ENCODE measurements around the gene DVL1. TPM values are rescaled to one million over a fixed set of nuclear protein-coding genes. Genes with fewer than 3 reads are reported as not detected.

DVL1 gene
- total RNA-seq, 2 experiments from 2014 or later = 35.5 to 37.4 TPM

DNA sequence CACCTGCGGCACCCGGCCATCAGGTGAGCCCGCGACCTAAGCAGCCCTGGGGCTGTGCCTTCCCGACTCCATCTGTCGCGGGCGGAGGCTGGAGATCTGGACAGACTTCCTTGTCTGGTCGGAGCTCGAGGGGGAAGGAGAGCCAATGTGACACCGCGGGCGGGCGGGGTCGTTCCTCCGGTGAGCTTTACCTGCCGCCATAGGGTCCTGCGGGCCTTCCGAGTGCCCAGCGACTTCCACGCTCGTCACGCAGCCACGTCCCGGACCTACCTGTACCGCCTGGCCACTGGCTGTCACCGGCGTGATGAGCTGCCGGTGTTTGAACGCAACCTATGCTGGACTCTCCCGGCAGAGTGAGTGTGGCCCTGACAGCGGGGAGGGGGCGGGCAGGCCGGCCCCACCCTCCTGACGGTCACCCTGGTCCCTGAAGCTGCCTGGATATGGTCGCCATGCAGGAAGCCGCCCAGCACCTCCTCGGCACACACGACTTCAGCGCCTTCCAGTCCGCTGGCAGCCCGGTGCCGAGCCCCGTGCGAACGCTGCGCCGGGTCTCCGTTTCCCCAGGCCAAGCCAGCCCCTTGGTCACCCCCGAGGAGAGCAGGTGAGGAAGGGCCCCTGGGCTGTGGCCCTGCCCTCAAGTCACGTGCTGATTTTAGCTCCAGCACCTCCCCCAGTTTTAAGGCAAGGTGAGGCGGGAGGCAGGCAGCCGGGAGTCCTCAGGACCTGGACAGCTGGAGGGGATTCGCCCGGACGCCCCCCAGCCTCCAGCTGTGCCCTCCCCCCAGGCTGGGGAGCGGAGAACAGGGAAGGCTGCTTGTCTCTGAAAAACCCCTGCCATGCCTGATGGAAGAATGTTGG is 39.7 kb downstream of the DVL1 start:
- Mint-ChIP-seq H3K9me3 (no peaks in the 10 kb centered on the region), H3K27me3 (no peaks in the 10 kb centered on the region)

DNA sequence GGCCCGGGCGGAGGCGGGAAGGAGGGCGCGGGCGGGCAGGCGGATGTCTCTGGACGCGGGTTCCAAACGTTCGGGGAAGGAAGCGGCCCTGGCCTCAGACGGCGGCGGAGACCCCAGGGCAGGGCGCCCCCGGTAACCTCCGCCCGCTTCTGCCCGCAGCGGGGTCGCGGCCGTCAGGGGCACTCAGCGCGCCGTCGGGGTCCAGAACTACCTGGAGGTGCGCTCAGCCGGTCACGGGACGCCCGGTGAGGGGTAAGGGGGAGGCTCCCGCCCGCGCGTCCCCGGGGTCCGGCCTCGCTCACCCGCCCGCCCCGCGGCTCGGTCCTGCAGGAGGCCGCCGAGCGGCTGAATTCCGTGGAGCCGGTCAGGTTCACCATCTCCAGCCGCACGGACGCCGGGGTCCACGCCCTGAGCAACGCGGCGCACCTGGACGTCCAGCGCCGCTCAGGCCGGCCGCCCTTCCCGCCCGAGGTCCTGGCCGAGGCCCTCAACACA is 40.4 kb downstream of the DVL1 start:
- DNase-seq (no peak), ATAC-seq (ENCODE audit: low read depth) (no peak)
- Mint-ChIP-seq H3K27me3 (no peaks in the 10 kb centered on the region), H3K4me1 (peaks cover 14% of the 10 kb centered on the region), H3K27ac (peak overlapping the region; percentile 82), H3K36me3 (peaks cover 2% of the 10 kb centered on the region), H3K9me3 (no peaks in the 10 kb centered on the region), H3K4me3 (peak overlapping the region; percentile 85)
- POLR2A ChIA-PET = no interaction called here

More for the DNA sequence above, 39.7 kb downstream of the DVL1 start:
- peak overlapping the region; percentile 65 for H3K27ac Mint-ChIP-seq
- H3K4me1 Mint-ChIP-seq = peaks cover 14% of the 10 kb centered on the region
- POLR2A ChIA-PET = interaction anchor here (1.4 kb wide), 1 partner anchor 11 kb away, joined by 4 read pairs; no protein-coding TSS in a partner anchor
- no peak for ATAC-seq (ENCODE audit: low read depth)
- no peak for DNase-seq
- H3K4me3 Mint-ChIP-seq = peak overlapping the region; percentile 80
- peaks cover 3% of the 10 kb centered on the region for H3K36me3 Mint-ChIP-seq

DNA sequence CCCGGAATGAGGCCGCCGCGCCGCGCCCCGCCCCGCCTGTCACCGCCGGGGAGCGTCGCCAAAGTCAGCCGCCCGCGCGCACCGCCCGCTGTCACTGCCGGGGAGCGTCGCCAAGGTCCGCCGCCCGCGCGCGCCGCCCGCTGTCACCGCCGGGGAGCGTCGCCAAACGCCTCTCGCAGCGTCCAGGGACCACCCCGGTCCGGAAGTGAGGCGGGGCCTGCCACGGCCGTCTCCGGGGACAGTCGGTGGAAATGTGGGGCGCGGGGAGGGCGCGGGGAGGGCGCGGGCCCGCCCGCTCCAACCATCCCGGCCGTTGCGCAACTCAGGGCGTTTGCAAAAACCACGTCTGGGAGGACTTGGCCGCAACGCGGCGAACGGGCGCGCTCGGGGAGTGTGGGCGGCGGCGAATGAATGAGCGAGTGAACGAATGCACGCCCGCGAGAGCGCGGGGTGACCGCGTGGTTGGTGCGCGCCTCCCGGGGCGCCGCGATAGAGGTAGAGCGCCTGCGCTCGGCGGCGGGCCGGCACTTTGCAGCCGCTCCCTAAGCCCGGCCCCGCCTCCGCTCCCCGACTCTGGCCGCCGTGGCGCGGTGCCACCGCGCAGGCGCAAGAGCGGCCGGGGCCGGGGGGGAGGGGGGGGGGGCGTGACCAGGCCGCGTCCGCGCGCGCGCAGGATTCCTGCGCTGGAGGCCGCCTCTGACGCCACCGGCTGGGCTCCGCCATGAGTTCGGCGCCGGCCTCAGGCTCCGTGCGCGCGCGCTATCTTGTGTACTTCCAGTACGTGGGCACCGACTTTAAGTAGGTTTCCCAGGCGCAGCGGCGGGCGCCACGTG is 41.1 kb downstream of the DVL1 start, which contains the start of the genes ACAP3 and PUSL1:
Gene ACAP3 (minus strand): TSS at position 8 of the 833 bp plus-strand sequence. CDS start 115 bp downstream, outside the sequence.
Gene PUSL1 (plus strand): TSS at position 675 of the 833 bp plus-strand sequence. CDS start 47 bp downstream, at position 722.
- ATAC-seq (ENCODE audit: low read depth) (peak; percentile 57), DNase-seq (peak; percentile 94)
- POLR2A ChIA-PET = no interaction called here
- Mint-ChIP-seq H3K4me3 (peak within 1 kb of the TSS; percentile 94), H3K4me1 (peaks cover 14% of the 10 kb centered on the region), H3K27me3 (no peaks in the 10 kb centered on the region), H3K36me3 (no peaks in the 10 kb centered on the region), H3K9me3 (no peaks in the 10 kb centered on the region), H3K27ac (peak within 1 kb of the TSS; percentile 97)

DNA sequence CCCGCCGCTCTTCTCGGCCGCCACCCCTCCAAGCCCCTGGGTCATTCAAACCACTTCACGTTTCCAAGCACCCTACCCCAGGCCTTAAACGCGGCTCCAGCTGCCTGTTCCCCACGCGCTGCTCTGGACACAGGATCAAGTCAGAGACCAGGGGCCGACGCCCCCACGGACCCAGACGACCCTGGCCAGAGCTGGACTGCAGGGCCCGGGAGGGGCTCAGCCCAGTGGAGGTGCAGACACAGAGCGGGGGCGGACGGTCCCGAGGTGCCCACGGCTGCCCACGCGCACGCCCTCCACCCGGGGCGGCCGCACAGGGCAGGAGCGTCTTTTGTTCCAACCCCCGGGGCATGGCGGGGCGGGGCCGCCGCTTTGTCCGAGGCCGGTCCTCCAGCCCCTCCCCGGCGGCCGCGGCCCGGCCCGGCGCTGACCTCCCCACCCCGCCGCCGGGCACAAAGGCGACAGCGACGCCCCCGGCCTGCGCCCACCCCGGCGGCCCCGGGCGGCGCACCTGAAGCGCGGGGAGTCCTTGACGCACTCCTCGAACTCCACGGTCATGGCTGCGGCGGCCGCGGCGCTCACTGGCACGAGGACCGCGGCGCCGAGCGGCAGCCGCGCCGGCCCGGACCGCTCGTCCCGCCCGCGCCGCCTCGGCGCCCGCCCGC is 41.8 kb downstream of the DVL1 start:
- peak overlapping the region; percentile 94 for H3K4me3 Mint-ChIP-seq
- H3K9me3 Mint-ChIP-seq = no peaks in the 10 kb centered on the region
- H3K27ac Mint-ChIP-seq = peak overlapping the region; percentile 97
- H3K27me3 Mint-ChIP-seq = no peaks in the 10 kb centered on the region
- ATAC-seq (ENCODE audit: low read depth) (peak; percentile 0), DNase-seq (no peak)
- POLR2A ChIA-PET = interaction anchor here (0.9 to 1.0 kb wide), 2 partner anchors 33 to 68 kb away, joined by 3 to 4 read pairs; partner anchors contain the start of genes AURKAIP1 and UBE2J2
- H3K36me3 Mint-ChIP-seq = no peaks in the 10 kb centered on the region
- H3K4me1 Mint-ChIP-seq = peaks cover 14% of the 10 kb centered on the region

DNA sequence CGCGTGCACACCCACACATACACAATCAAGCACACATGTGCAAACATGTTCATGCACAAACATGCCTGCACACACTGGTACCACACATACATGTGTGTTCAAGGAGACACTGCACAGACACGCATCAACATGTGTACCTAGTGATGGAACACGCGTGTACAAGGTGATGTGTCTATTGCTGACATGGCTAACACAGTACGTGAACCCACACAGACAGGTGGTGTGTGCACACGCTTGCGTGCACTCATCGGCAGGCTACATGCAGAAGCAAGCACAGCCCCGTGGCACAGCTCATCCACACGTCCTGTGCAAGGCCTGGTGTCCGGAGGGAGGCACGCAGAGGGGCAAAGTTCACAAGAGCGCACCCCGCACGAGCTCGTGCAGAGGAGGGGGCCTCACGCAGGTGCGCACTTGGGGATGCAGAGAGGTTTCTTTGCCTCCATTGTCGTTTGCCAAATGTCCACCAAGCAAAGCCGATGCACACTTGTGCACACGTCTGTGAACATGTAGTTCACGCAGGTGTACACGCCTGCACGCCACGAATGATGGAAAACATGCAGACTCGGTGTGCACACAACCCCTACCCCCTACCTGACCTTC is 42.5 kb downstream of the DVL1 start:
- Mint-ChIP-seq H3K4me3 (peak overlapping the region; percentile 94), H3K27ac (peak overlapping the region; percentile 97)

DNA sequence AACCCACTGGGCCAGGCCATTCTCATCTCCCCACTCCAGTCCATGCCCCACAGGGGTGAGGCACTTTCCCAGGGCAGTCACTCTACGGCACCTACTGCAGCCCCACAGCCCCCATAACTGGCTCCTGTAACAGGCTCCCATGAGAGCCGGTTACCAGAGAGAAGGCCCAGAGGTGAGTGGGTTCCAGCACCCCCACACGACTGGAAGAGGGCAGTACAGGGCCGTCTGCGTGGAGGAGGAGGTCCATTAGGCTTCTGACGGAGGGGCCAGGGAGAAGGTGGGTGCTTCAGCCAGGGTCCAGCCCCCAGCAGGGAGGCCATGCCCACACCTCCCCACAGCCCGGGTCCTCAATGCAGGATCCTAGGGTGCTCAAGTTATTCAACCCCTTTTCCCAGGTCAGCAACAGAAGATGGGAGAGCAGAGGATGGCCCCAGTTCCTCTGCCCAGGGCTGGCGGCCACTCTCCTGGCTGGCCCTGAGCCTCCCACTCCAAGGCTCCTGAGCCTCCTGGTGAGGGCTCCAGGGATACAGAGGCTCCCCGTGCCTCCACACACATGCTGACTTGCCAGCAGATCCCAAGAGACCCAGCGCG is 43.1 kb downstream of the DVL1 start:
- DNase-seq (no peak), ATAC-seq (ENCODE audit: low read depth) (no peak)
- Mint-ChIP-seq H3K27ac (peak overlapping the region; percentile 97), H3K9me3 (no peaks in the 10 kb centered on the region), H3K36me3 (no peaks in the 10 kb centered on the region), H3K27me3 (no peaks in the 10 kb centered on the region), H3K4me3 (peak overlapping the region; percentile 94), H3K4me1 (peaks cover 14% of the 10 kb centered on the region)
- POLR2A ChIA-PET = interaction anchor here (0.6 to 1.3 kb wide), 5 partner anchors 42 to 1701 kb away, joined by 3 to 8 read pairs (median 3); partner anchors contain the start of genes AURKAIP1 and DVL1

More for the DNA sequence above, 42.5 kb downstream of the DVL1 start:
- H3K27me3 Mint-ChIP-seq = no peaks in the 10 kb centered on the region
- no peaks in the 10 kb centered on the region for H3K36me3 Mint-ChIP-seq
- no peak for DNase-seq
- H3K9me3 Mint-ChIP-seq = no peaks in the 10 kb centered on the region
- no peak for ATAC-seq (ENCODE audit: low read depth)
- POLR2A ChIA-PET = interaction anchor here (0.9 to 1.0 kb wide), 2 partner anchors 33 to 69 kb away, joined by 3 to 4 read pairs; partner anchors contain the start of genes AURKAIP1 and UBE2J2
- peaks cover 14% of the 10 kb centered on the region for H3K4me1 Mint-ChIP-seq

DNA sequence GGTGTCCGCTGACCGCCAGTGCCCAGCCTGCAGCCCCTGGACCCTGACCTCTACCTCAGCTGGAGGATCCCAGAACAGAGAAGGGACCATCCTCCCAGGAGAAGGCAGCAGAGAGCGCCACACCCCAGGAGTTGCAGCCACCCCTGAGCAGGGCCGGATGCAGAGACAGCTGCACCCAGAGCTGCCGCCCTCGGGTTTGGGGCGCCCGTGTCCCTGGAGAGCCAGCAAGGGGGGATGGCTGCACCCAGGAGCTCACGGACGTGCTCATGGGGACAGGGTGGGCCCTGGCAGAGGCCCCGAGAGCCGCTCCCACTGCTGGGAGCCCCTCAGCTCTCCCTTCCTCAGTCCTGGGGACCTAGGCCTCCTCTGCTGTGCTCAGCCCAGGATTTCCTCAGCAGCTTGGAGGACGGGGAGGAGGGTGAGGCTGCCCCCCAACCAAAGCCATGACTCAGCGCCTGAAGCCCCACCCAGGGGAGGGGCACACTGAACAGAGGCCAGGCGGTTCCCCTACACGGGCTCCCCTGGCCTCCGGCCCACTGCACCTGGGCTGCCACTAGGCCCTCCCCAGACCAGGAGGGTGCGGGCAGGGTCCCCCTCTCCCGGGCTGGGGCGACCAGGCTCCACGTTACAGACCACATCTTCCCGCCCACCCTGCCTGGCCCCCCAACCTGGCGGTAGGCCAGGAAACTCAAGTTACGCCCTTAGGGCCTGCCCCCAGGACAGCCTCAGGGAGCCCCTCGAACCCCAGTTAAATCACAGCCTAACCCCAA is 43.7 kb downstream of the DVL1 start:
- no peaks in the 10 kb centered on the region for H3K27me3 Mint-ChIP-seq
- H3K36me3 Mint-ChIP-seq = no peaks in the 10 kb centered on the region
- DNase-seq (peak; percentile 84), ATAC-seq (ENCODE audit: low read depth) (peak; percentile 65)
- peak overlapping the region; percentile 94 for H3K4me3 Mint-ChIP-seq
- POLR2A ChIA-PET = interaction anchor here (0.6 to 1.3 kb wide), 11 partner anchors 31 to 1702 kb away, joined by 3 to 8 read pairs (median 3); partner anchors contain the start of gene DVL1
- peak overlapping the region; percentile 97 for H3K27ac Mint-ChIP-seq
- no peaks in the 10 kb centered on the region for H3K9me3 Mint-ChIP-seq
- peaks cover 14% of the 10 kb centered on the region for H3K4me1 Mint-ChIP-seq

DNA sequence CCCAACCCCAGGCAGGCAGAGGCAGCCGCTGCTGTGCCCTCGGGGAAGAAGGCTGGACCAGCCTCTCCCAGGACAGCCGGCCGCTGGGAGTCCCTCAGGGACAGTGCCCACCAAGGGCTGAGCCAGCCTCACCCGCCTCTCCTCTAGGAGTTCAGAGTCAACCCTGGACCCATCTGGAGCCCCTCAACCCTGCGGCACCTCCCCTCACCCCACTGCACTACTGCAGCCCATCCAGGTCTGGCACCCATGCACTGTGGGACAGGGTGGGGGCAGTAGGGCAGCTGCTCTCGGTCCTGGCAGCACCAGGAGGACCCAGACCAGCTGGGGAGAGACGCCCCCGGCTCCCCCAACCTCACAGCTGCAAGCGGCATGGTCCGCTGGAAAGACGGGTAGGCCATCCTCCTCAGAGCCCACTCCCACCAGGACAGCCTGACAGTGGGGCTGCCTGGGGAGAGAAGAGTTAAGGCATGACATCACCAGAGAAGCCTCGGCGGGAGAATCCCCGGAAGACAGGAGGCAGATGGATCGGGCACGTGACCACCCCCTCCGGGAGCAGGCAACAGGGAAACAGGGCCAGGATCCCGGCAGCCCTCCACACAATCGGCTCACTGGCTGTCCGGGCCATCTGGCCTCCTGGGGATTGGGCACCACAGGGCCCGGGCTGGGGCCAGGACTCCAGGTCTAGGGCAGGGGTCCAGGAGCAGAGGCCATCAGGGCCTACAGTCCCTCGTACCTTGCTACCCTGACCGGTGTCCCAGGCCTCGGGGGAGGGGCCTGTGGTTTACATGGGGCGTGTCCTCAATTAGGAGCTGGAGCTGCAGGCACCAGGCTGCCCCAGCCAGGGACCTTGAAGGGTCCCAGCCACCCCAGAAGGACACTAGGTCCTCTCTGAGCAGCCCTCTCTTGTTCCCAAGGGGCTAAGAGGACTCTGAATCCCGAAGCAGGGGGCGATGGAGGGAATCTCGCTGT is 44.6 kb downstream of the DVL1 start:
- Mint-ChIP-seq H3K4me1 (peaks cover 14% of the 10 kb centered on the region), H3K27me3 (no peaks in the 10 kb centered on the region), H3K9me3 (no peaks in the 10 kb centered on the region), H3K27ac (peak overlapping the region; percentile 97), H3K36me3 (no peaks in the 10 kb centered on the region), H3K4me3 (peak overlapping the region; percentile 94)
- ATAC-seq (ENCODE audit: low read depth) (no peak), DNase-seq (no peak)
- POLR2A ChIA-PET = interaction anchor here (0.8 to 1.3 kb wide), 8 partner anchors 30 to 188 kb away, joined by 3 to 8 read pairs (median 4); partner anchors contain the start of gene DVL1

DNA sequence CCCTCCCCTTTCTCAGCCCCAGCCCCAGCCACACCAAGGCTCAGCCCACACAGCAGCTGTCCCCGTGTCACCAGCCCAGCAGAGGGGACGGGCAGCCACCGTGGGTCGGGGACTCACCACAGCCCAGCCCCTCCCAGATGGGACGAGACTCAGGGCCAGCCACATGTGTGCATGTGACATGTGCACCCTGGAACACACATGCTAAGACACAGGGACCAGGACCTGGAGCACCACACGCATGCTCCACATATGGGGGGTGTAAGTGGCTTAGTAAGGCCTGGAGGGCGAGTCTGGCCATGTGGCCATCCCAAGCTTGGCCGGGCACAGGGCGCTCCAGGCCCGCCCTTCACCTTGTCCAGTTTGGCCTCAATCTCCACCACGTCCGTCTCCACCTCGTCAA is 45.5 kb downstream of the DVL1 start:
- POLR2A ChIA-PET = no interaction called here
- H3K9me3 Mint-ChIP-seq = no peaks in the 10 kb centered on the region
- no peak overlapping the region for H3K4me3 Mint-ChIP-seq
- no peak overlapping the region for H3K27ac Mint-ChIP-seq
- no peaks in the 10 kb centered on the region for H3K27me3 Mint-ChIP-seq
- ATAC-seq (ENCODE audit: low read depth) (no peak), DNase-seq (no peak)
- H3K36me3 Mint-ChIP-seq = no peaks in the 10 kb centered on the region
- peaks cover 14% of the 10 kb centered on the region for H3K4me1 Mint-ChIP-seq

DNA sequence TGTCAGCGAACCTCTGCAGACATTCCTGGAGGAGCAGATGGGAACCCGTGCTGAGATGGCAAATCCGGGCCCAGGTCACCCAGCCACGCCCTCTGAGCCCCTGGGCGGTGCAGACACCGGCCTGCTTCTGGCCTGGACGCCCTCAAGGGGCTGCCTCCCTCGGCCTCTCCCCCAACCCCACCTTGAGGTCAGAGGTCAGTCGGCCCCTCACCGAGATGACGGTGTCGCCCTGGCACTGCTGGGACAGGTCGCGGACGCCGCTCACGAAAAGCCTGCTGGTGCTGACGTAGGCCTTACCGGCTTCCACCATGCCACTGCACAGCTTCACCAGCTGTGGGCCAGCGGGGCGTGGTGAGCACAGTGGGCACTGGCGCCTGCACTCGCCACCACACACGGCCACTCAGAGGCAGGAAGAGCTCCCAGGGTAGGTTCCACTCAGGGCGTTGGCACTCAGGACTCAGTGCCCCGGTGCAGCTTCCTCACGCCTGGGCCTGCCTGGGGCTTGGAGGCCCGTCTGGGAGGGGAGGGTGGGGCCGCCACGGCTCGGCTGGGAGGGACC is 46.2 kb downstream of the DVL1 start:
- DNase-seq (no peak), ATAC-seq (ENCODE audit: low read depth) (no peak)
- no peaks in the 10 kb centered on the region for H3K9me3 Mint-ChIP-seq
- H3K27ac Mint-ChIP-seq = no peak overlapping the region
- H3K4me1 Mint-ChIP-seq = peaks cover 14% of the 10 kb centered on the region
- no peak overlapping the region for H3K4me3 Mint-ChIP-seq
- no peaks in the 10 kb centered on the region for H3K36me3 Mint-ChIP-seq
- POLR2A ChIA-PET = no interaction called here
- no peaks in the 10 kb centered on the region for H3K27me3 Mint-ChIP-seq
